ENCODE results near the gene PSMB10.

The PSMB10 gene

GRCh38 chr16:67902831-67903230 lies 33.8 kb downstream of the PSMB10 start:
- no peak overlapping the region for H3K4me3 ChIP-seq (replicated peaks; ENCODE audit: low read depth, low read length)
- TF ChIP-seq, protein P1, sequence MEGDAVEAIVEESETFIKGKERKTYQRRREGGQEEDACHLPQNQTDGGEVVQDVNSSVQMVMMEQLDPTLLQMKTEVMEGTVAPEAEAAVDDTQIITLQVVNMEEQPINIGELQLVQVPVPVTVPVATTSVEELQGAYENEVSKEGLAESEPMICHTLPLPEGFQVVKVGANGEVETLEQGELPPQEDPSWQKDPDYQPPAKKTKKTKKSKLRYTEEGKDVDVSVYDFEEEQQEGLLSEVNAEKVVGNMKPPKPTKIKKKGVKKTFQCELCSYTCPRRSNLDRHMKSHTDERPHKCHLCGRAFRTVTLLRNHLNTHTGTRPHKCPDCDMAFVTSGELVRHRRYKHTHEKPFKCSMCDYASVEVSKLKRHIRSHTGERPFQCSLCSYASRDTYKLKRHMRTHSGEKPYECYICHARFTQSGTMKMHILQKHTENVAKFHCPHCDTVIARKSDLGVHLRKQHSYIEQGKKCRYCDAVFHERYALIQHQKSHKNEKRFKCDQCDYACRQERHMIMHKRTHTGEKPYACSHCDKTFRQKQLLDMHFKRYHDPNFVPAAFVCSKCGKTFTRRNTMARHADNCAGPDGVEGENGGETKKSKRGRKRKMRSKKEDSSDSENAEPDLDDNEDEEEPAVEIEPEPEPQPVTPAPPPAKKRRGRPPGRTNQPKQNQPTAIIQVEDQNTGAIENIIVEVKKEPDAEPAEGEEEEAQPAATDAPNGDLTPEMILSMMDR (IDR thresholded peaks at IDR 0.05; ENCODE audit: low read depth, low read length, missing control alignments), result no peak
- DNase-seq (ENCODE audit: extremely low read depth, low read depth), result no peak

DNA sequence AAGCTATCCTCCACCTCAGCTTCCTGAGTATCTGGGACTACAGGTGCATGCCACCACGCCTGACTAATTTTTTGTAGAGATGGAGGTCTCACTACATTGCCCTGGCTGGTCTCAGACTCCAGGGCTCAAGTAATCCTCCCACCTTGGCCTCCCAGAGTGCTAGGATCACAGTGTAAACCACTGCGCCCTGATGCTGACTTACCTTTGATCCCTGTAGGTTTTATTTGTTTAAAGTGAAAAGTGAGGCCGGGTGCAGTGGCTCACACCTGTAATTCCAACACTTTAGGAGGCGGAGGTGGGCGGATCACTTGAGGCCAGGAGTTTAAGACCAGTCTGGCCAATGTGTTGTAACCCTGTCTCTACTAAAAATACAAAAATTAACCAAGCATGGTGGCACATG lies 34.9 kb downstream of the PSMB10 start:
- no peak overlapping the region for H3K4me3 ChIP-seq (replicated peaks; ENCODE audit: low read depth, low read length)
- TF ChIP-seq, protein P1 (IDR thresholded peaks at IDR 0.05; ENCODE audit: low read depth, low read length, missing control alignments), result no peak
- no peak for DNase-seq (ENCODE audit: extremely low read depth, low read depth)

GRCh38 chr16:67897231-67897630 lies 39.4 kb downstream of the PSMB10 start:
- no peak for DNase-seq (ENCODE audit: extremely low read depth, low read depth)
- H3K4me3 ChIP-seq (replicated peaks; ENCODE audit: low read depth, low read length), result no peak overlapping the region
- TF ChIP-seq, protein P1 (IDR thresholded peaks at IDR 0.05; ENCODE audit: low read depth, low read length, missing control alignments), result no peak

- DNase-seq (ENCODE audit: extremely low read depth, low read depth), result no peak
- TF ChIP-seq, protein P1 (IDR thresholded peaks at IDR 0.05; ENCODE audit: low read depth, low read length, missing control alignments), result no peak
- peak overlapping the region; percentile 98 for H3K4me3 ChIP-seq (replicated peaks; ENCODE audit: low read depth, low read length)
Measured at GRCh38 chr16:67893743-67894399, 42.8 kb downstream of the PSMB10 start.

DNA sequence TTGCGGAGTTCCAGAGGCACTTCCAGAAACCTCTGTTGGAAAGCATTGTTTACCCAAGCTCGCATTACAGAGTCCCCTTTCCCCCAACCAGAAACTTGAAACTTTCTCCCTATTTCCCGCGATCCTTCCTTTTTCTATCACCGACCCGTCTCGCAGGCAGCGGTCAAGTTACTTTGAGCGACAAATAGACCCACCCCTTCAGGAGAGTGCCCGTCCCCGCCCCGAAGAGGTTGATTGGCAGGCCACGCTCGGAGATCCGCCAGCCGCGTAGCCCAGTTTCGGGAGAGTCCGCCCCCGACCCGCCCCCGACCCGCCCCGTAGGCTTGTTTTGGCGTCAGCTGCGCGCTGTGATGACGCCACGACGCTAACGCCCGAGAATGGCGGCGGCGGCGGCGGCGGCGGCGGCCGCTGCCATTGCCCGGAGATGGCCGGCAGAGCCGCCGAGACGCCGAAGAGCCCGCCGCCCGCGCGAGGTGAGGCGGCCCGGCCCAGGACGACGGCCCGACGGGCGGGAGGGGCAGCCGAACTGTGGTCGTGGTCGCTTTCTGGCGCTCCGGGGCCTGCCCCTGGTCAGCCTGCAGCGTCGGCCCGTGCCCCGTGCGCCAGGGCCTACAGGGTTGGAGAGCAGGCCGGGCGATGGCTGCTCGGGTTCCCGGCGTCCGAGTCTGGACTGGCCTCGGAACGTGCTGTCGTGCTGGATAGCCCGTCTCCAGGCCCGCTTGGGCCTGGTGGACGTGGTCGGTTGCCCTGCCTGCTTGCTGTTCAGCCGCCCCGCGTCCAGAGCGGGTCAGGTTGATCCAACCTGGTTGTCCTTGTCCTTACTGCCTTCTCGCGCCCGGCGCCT lies 43.5 kb downstream of the PSMB10 start, which contains the start of gene PSKH1:
TSS of gene PSKH1 (plus strand) at position 356 of the 844 bp plus-strand sequence. CDS start 15,496 bp downstream, outside the sequence.
- TF ChIP-seq, protein P1 (IDR thresholded peaks at IDR 0.05; ENCODE audit: low read depth, low read length, missing control alignments), result no peak
- H3K4me3 ChIP-seq (replicated peaks; ENCODE audit: low read depth, low read length), result peak within 1 kb of the TSS; percentile 98
- peak; percentile 81 for DNase-seq (ENCODE audit: extremely low read depth, low read depth)

GRCh38 chr16:67892375-67892774 lies 44.3 kb downstream of the PSMB10 start:
- no peak for DNase-seq (ENCODE audit: extremely low read depth, low read depth)
- peak overlapping the region; percentile 36 for H3K4me3 ChIP-seq (replicated peaks; ENCODE audit: low read depth, low read length)
- TF ChIP-seq, protein P1 (IDR thresholded peaks at IDR 0.05; ENCODE audit: low read depth, low read length, missing control alignments), result no peak
